Uterus (tissue), 4 donors: Measurements from ENCODE around the gene CCDC107. TPM values are rescaled to one million over a fixed set of nuclear protein-coding genes. Genes with fewer than 3 reads are reported as not detected.
A peak's percentile ranks its signal among the peaks of the same experiment; 100 is the strongest.

Experiments
- DNase-seq, 2 donors: peaks; one replicate each; pipeline ENCODE4 v3.0.0-alpha.2; 2019 to 2020
- H3K27ac ChIP-seq, 2 donors: fragments of 200-600 bp; sonication (generic); 1 replicate in 1 of 2; 2 replicates in 1 of 2; pipeline ENCODE4 v1.5.1; 2016 to 2018
- H3K27me3 ChIP-seq, 2 donors: fragments of 200-600 bp; sonication (generic); one replicate each; pipeline ENCODE4 v1.5.1; 2018 to 2019; ENCODE audit warnings: control low read depth in 1 of 2
- H3K36me3 ChIP-seq, 2 donors: fragments of 200-600 bp; sonication (generic); one replicate each; pipeline ENCODE4 v1.5.1; 2019; ENCODE audit warnings: control low read depth in 1 of 2
- H3K4me1 ChIP-seq, 2 donors: fragments of 200-600 bp; sonication (generic); one replicate each; pipeline ENCODE4 v1.5.1; 2018 to 2019; ENCODE audit warnings: control low read depth in 1 of 2
- H3K4me3 ChIP-seq, 2 donors: fragments of 200-600 bp; sonication (generic); 1 replicate in 1 of 2; 2 replicates in 1 of 2; pipeline ENCODE4 v1.5.1; 2018 to 2019; ENCODE audit warnings: mild to moderate bottlenecking in 1 of 2
- H3K9me3 ChIP-seq, 2 donors: fragments of 200-600 bp; sonication (generic); one replicate each; pipeline ENCODE4 v1.5.1; 2019; ENCODE audit warnings: control low read depth in 1 of 2
- CTCF ChIP-seq, 4 experiments: fragments of 200-600 bp in 2 of 4; fragments of 450-650 bp in 2 of 4; sonication (generic) in 2 of 4; IDR thresholded peaks; one replicate each; pipeline ENCODE4 v1.5.1; 2016 to 2019; ENCODE audit warnings: antibody characterized with exemption in 4 of 4, mild to moderate bottlenecking in 2 of 4, moderate library complexity in 1 of 4
- POLR2A ChIP-seq, 2 donors: fragments of 450-650 bp; IDR thresholded peaks; one replicate each; pipeline ENCODE4 v1.6.1; 2016; ENCODE audit warnings: antibody characterized with exemption in 2 of 2, mild to moderate bottlenecking in 1 of 2, moderate library complexity in 1 of 2
- intact Hi-C: fragments of 100-400 bp; cut with DNase I; formaldehyde crosslinking; loops from one replicate; pipeline ENCODE4 v1.15.1; 2023; ENCODE audit warnings: low total_unique reads
- total RNA-seq, 4 donors: library from RNA; depleted of rRNA in 3 of 4; stranded (reverse); fragments of >200 nt in 3 of 4; gene quantifications; one replicate each; pipeline versions ENCODE4 v1.1.0 to v1.2.4, GENCODE V29; 2014 to 2023
- donor health status: DM: yes; HTN: yes; CAD: no.

Gene CCDC107
- total RNA-seq, 4 donors from 2014 or later: 9.0 to 120 (median 32.1) TPM

DNA sequence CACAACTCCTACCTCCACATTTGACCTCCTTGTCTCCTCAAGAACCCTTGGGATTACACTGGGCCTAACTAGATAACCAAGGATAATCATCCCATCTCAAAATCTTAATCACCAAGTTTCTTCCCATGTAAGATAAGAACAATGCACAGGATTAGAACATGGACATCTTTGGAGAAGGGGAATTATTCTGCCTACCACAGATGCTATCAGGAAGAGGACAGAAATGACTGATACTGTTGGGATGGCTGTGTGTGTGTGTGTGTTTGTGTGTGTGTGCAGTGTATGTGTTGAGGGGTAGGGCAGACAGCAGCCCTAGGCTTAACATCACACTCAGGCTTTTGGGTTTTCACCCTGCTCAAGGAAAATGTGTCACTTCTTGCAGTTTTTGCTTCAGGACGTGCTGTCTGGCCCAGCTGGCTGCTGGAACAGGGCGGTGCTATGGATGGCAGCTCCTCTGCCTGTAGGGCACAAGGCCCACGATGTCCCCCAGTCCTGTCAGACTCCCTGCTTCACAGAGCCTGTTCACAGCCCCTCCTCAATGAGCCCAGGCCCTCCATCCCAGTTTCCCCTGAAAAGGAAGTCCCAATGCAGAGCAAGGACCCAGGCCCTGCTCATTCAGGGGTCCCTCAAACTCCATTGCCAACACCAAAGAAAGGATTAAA is 23.4 kb downstream of the CCDC107 start:
- intact Hi-C loops: no loop called here
- TF ChIP-seq POLR2A (IDR thresholded peaks at IDR 0.05) (no peak), CTCF (IDR thresholded peaks at IDR 0.05) (no peak)
- Histone ChIP-seq H3K27ac (peak overlapping the region; percentile 19 to 22), H3K27me3 (no peaks in the 10 kb centered on the region), H3K36me3 (no peaks in the 10 kb centered on the region), H3K4me1 (peaks cover 4 to 7% of the 10 kb centered on the region in 2 donors), H3K9me3 (no peaks in the 10 kb centered on the region), H3K4me3 (no peak overlapping the region)
- no peak for DNase-seq

DNA sequence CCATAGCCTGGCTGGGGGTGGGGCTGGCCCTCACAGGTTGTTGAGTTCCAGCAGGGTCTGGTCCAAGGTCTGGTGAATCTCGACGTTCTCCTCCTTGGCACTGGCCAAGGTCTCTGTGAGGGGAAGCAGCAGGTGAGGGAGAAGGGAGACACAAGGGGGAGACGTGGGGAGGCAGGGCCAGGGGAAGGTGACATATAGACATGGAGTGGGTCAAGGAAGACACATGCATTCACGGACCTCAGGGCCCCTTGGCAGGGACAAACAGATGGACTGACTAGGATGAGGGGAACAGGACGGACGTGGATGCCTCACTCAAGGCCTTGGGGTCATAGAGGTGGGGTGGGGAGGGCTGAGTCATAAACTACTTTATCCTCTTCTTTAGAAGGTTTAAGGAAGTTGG is 24.0 kb downstream of the CCDC107 start:
- TF ChIP-seq POLR2A (IDR thresholded peaks at IDR 0.05) (no peak), CTCF (IDR thresholded peaks at IDR 0.05) (no peak)
- Histone ChIP-seq H3K4me1 (peaks cover 4 to 7% of the 10 kb centered on the region in 2 donors), H3K27ac (peak overlapping the region in 1 of 2 donors; percentile 22), H3K27me3 (no peaks in the 10 kb centered on the region), H3K36me3 (no peaks in the 10 kb centered on the region), H3K4me3 (no peak overlapping the region), H3K9me3 (no peaks in the 10 kb centered on the region)
- no peak for DNase-seq
- intact Hi-C loops: no loop called here

- Histone ChIP-seq H3K4me3 (no peak overlapping the region), H3K4me1 (peaks cover 4 to 7% of the 10 kb centered on the region in 2 donors), H3K27me3 (no peaks in the 10 kb centered on the region), H3K36me3 (no peaks in the 10 kb centered on the region), H3K9me3 (no peaks in the 10 kb centered on the region), H3K27ac (peak overlapping the region; percentile 93 to 98)
- intact Hi-C loops: no loop called here
- TF ChIP-seq POLR2A (IDR thresholded peaks at IDR 0.05): no peak
- TF ChIP-seq CTCF (IDR thresholded peaks at IDR 0.05): no peak
- DNase-seq: no peak
These were observed 24.6 kb downstream of the CCDC107 start for GRCh38 chr9:35682520-35683315.

DNA sequence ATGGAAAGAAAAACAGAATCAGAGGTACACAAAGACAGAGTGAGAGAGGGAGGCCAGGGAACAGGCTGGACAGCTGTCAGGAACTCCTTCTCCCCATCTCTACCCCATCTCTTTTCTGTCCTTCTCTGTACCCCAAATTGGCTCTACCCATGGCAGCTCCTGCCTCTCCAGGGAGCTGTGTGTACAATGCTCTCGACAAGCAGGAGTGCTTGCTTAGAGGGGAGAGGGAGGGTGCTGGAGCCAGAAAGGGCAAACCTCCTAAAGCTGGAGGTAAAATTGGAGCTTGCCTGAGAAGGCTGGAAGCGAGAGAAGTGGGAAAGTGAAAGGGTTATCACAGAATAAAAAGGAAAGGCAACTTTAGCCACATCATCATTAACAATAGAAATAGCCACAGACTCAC is 25.2 kb downstream of the CCDC107 start:
- Histone ChIP-seq H3K4me3 (no peak overlapping the region), H3K27me3 (no peaks in the 10 kb centered on the region), H3K4me1 (peaks cover 4 to 7% of the 10 kb centered on the region in 2 donors), H3K36me3 (no peaks in the 10 kb centered on the region), H3K9me3 (no peaks in the 10 kb centered on the region), H3K27ac (peak overlapping the region; percentile 93 to 98)
- no peak for TF ChIP-seq CTCF (IDR thresholded peaks at IDR 0.05)
- no peak for TF ChIP-seq POLR2A (IDR thresholded peaks at IDR 0.05)
- no peak for DNase-seq
- intact Hi-C loops: no loop called here

DNA sequence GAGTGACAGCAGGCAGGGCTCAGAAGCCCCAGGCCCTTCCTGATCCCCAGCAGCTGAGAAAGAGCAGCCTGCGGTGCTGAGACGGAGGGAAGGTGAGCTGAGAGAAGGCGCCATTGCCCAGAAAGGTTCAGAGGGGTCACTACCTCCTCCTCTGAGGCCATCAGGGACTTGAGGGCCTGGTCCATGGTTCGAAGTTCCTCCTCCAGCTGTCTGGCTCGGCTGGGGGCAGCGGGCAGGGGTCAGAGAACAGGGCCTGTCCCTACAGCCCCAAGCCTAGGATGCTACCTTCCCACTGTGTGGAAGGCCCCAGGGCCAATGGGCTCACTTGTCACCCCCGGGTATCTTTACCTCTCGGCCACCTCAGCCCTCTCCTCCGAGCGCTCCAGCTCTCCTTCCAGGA is 26.8 kb downstream of the CCDC107 start:
- no peaks in the 10 kb centered on the region for H3K36me3 ChIP-seq

More for the DNA sequence above, 26.8 kb downstream of the CCDC107 start:
- Histone ChIP-seq H3K27ac (peak overlapping the region; percentile 93 to 98), H3K27me3 (no peaks in the 10 kb centered on the region), H3K4me1 (peaks cover 4 to 7% of the 10 kb centered on the region in 2 donors), H3K4me3 (peak overlapping the region in 1 of 2 donors; percentile 71), H3K9me3 (no peaks in the 10 kb centered on the region)
- intact Hi-C loops: loop anchor here (5.0 kb wide), 1 partner anchor 42 kb away; no protein-coding TSS in a partner anchor
- TF ChIP-seq POLR2A (IDR thresholded peaks at IDR 0.05) (no peak), CTCF (IDR thresholded peaks at IDR 0.05) (no peak)
- DNase-seq: no peak
